ENCODE measurements around the gene SCUBE1.

The SCUBE1 gene

DNA sequence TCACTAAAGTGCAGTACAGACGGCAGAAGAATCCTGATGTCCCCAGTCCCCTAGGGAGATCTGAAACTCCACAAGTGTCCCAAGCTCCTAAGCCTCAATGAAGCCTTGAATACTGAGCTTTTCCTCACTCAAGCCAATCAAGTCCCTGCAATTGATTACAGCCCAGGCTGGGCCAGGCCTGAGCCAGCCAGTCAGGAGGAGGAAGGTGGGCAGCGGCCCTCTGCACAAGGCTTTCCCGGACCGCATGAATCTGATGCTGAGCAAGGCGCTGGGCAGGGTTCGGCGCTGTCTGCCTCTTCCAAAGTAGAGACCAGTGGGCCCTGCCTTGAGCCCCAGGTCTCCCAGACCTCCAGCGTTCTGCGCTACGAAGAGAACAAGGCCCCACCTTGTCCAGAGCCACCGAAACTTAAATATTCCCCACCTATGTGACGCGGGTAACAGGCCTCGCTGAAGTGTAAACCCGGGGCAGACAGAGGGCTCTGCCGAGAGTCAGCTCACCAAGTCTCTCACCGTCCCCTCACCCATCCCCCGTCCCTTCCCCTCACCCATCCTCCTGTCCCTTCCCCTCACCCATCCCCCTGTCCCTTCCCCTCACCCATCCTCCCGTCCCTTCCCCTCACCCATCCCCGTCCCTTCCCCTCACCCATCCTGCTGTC is 63.2 kb downstream of the SCUBE1 start:
- peak overlapping the region; percentile 10 for H3K27ac Mint-ChIP-seq
- peaks cover 11% of the 10 kb centered on the region for H3K4me1 Mint-ChIP-seq (ENCODE audit: low read depth)
- no peaks in the 10 kb centered on the region for H3K27me3 Mint-ChIP-seq (ENCODE audit: low read depth)
- H3K36me3 Mint-ChIP-seq (ENCODE audit: low read depth), result no peaks in the 10 kb centered on the region
- DNase-seq (ENCODE audit: low spot score), result no peak
- H3K9me3 Mint-ChIP-seq, result no peaks in the 10 kb centered on the region
- no peak overlapping the region for H3K4me3 Mint-ChIP-seq

DNA sequence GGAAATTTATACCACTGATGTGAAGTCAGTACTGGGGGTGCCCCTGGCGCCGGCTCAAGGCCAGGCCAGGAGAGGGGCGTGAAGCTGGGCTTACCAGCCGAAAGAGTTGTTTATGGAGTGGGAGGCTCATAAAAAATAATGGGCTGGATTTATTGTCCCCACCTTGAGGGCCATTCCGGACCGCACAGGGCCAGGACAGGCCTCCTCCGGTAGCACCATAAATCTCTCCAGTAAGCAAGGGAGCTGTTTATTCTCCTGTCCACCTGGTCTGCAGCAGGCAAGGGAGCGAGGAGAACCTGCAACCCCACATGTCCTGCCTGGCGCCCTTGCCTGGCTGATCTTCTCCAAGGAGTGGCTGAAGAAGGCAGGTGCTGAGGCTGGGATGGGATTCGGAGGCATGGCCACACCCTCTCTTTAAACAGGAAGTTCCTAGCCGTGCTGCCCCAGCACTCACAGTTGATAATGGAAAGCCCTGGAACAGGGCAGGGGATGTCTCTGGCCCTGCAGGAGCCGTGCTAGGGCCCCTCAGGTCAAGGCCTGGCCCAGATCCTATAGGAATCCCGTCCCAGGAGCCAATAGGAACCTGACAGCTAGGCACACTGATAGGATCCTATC is 65.1 kb downstream of the SCUBE1 start:
- DNase-seq (ENCODE audit: low spot score), result no peak
- no peaks in the 10 kb centered on the region for H3K36me3 Mint-ChIP-seq (ENCODE audit: low read depth)
- H3K27me3 Mint-ChIP-seq (ENCODE audit: low read depth), result no peaks in the 10 kb centered on the region
- H3K27ac Mint-ChIP-seq, result no peak overlapping the region
- no peaks in the 10 kb centered on the region for H3K9me3 Mint-ChIP-seq
- no peak overlapping the region for H3K4me3 Mint-ChIP-seq
- peaks cover 15% of the 10 kb centered on the region for H3K4me1 Mint-ChIP-seq (ENCODE audit: low read depth)

DNA sequence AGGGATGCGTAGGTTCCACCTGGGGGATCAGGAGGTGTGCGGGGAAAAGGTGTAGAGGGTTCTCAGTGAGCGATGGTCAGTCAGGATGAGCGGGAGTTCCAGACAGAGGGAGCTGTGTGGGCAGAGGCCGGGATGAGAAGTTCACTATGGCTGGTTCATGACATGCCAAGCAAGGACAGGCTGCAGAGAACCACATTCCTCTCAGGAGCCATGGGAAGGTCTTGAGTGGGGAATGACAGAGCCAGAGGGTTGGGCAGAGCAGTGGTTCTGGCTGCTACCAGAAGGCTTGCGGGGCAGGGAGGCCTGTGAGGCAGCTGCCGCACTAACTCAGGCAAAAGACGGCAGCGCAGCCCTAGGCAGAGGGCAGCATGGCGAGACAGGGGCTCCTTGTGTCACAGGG is 66.1 kb downstream of the SCUBE1 start:
- no peak overlapping the region for H3K4me3 Mint-ChIP-seq

DNA sequence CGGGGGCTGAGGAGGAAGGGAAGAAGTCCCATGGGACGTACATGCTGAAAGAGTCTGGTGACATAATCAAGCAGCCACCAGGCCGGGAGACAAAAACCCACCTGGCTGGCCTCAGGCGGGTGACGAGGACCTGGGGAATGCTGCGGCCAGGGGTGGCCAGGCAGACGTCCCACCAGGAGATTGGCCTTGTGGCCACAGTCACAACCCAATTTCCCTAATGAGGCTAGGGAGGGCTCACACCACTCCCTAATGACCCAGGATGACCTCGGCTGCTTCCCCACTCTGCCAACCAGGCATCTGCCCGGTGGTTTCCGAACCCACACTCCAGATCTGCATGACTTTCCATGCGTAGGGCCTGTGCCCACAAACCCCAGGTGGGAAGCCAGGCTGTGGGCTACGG is 66.9 kb downstream of the SCUBE1 start:
- Mint-ChIP-seq H3K9me3 (no peaks in the 10 kb centered on the region), H3K27me3 (ENCODE audit: low read depth) (no peaks in the 10 kb centered on the region), H3K36me3 (ENCODE audit: low read depth) (no peaks in the 10 kb centered on the region), H3K4me3 (no peak overlapping the region), H3K27ac (no peak overlapping the region), H3K4me1 (ENCODE audit: low read depth) (peaks cover 17% of the 10 kb centered on the region)
- no peak for DNase-seq (ENCODE audit: low spot score)

More for the DNA sequence above, 66.1 kb downstream of the SCUBE1 start:
- no peak for DNase-seq (ENCODE audit: low spot score)
- Mint-ChIP-seq H3K36me3 (ENCODE audit: low read depth) (no peaks in the 10 kb centered on the region), H3K9me3 (no peaks in the 10 kb centered on the region), H3K27me3 (ENCODE audit: low read depth) (no peaks in the 10 kb centered on the region), H3K4me1 (ENCODE audit: low read depth) (peaks cover 17% of the 10 kb centered on the region), H3K27ac (no peak overlapping the region)

DNA sequence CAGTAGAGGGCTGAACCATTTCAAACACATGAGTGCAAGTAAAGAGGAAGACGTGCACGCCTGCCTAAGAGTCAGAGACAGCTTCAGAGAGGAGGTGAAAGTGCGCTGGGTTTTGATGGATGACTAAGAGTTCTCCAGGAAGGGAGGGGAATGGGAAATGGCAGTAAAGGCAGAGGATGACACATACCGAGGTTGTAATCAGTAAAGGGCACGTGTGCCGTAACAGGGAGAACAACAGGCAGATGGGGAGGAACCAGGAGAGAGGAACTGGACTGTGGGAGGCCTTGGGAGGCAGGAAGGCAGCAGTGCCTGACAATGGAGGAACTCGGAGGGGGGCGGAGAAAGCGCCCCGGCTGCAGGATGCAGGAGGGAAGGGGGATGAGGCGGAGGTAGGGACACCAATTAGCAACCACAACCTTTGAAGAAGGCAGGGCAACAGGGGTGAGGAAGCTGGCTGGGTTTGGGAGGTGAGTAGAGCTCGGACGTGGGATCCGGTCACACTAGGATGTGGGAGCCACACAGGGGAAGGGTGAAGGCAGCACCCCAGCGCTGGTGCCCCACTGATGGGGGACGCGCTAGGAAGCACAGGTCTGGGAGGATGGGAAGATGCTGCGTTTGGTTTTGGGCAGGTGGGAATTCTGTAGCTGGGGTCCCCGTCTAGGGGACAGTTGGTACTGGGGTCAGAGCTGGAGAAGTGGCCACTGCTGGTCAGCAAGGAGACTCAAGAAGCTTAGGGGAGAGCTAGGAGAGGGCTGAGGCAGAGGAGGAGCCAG is 67.4 kb downstream of the SCUBE1 start:
- Mint-ChIP-seq H3K4me3 (no peak overlapping the region), H3K27me3 (ENCODE audit: low read depth) (no peaks in the 10 kb centered on the region), H3K9me3 (no peaks in the 10 kb centered on the region), H3K4me1 (ENCODE audit: low read depth) (peaks cover 20% of the 10 kb centered on the region), H3K36me3 (ENCODE audit: low read depth) (no peaks in the 10 kb centered on the region), H3K27ac (no peak overlapping the region)
- no peak for DNase-seq (ENCODE audit: low spot score)

DNA sequence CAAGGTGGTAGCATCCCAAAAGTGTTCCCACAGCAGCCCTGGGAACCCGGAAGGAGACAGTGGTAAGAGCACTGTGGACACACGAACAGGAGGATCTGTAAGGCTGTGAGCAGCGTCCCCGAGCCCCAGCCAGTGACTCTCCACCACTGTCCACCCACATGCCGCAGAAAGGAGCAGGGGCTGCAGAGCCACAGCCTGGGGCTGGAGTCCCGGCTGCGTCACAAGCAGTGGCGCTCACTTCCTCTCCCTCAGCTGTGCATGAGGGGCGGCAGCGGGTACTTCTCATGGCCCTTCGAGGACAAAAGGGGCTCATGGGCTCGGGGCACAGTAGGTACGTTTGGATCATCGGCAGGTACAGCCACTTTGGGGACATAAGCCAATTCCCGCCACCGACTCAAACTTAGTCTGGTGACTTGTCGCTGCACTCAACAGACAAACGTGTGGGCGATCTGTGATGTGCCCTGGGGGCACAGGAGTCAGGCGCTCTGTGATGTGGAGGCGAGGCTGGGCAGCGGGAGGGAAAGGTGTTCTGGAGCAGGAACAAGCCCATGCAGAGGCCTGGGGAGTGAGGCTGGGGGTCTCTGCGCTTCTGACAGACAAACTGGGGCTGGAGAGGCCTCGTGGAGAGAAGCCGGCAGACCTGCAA is 68.5 kb downstream of the SCUBE1 start:
- Mint-ChIP-seq H3K4me3 (no peak overlapping the region), H3K4me1 (ENCODE audit: low read depth) (peaks cover 20% of the 10 kb centered on the region), H3K27me3 (ENCODE audit: low read depth) (no peaks in the 10 kb centered on the region), H3K27ac (no peak overlapping the region), H3K9me3 (no peaks in the 10 kb centered on the region), H3K36me3 (ENCODE audit: low read depth) (no peaks in the 10 kb centered on the region)
- DNase-seq (ENCODE audit: low spot score), result no peak

DNA sequence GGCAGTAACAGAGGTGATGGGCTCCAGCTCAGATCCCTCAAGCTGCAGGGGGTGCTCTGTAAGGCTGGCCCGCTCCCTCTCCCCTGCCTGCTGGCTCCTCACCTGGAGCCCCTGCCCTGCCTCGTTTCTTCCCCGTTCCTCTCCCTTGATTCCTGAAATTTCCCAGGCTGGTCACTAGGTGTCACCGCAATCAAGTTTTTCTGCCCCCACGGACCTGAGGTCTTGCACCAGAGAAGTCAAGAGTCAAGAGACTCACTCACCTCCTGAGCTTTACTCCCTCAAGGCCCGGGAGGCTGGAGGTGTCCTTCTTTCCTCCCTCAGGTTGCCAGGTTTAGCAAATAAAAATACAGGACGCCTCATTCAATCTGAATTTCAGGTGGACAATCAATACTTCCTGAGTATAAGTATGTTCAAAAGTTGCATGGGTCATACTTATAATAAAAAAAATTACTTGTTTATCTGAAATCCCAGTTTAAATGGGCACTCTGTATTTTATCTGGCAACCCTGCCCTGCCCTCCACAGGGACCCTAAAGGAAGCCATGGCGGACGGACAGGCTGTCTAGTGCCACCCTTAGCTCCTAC is 69.2 kb downstream of the SCUBE1 start:
- peak; percentile 10 for DNase-seq (ENCODE audit: low spot score)
- Mint-ChIP-seq H3K4me3 (no peak overlapping the region), H3K9me3 (no peaks in the 10 kb centered on the region), H3K36me3 (ENCODE audit: low read depth) (no peaks in the 10 kb centered on the region), H3K27ac (no peak overlapping the region), H3K4me1 (ENCODE audit: low read depth) (peaks cover 20% of the 10 kb centered on the region), H3K27me3 (ENCODE audit: low read depth) (no peaks in the 10 kb centered on the region)

DNA sequence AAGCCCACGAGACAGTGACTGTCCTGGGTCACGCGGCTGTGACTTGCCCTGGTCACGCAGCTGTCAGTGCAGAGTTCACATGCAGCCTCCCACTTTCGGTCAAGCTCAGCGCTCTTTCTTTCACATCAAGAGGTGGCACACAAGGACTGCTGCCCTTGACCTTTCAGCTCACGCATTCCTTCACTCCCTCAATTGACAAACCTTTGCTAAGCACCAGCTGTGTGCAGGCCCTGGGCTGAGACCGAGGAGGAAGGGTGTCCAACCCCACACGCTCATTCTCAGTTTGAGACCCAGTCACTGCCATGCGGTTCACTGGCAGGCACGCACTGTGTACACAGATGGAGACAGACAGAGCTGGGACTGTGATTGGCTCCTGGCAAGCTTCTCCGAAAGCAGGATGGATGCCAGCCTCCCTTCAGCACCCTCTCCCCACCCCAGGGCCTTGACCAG is 70.3 kb downstream of the SCUBE1 start:
- Mint-ChIP-seq H3K4me1 (ENCODE audit: low read depth) (peaks cover 14% of the 10 kb centered on the region), H3K9me3 (no peaks in the 10 kb centered on the region), H3K27me3 (ENCODE audit: low read depth) (no peaks in the 10 kb centered on the region), H3K36me3 (ENCODE audit: low read depth) (no peaks in the 10 kb centered on the region), H3K27ac (no peak overlapping the region), H3K4me3 (no peak overlapping the region)
- DNase-seq (ENCODE audit: low spot score), result no peak

DNA sequence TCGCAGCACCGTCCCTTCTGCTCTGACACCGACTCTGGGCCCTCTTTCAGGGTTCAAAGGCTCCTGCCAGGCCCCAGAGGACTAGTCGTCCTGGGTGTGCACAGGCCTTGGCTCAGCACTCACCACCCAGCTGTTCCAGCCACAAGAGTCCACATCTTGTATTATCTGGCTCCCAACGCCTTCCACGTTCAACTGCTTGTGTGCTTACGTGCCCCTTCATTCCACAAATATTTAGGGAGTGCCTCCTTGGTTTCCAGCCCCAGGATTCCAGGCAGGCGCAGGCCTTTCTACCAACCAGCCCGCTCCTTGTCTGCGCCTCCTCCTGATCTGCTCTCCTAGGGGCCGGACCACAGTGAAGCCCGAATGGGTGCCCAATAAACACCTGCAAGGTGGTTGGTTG is 70.9 kb downstream of the SCUBE1 start:
- no peak for DNase-seq (ENCODE audit: low spot score)
- H3K27ac Mint-ChIP-seq, result no peak overlapping the region
- no peak overlapping the region for H3K4me3 Mint-ChIP-seq
- peaks cover 11% of the 10 kb centered on the region for H3K4me1 Mint-ChIP-seq (ENCODE audit: low read depth)
- no peaks in the 10 kb centered on the region for H3K27me3 Mint-ChIP-seq (ENCODE audit: low read depth)
- H3K9me3 Mint-ChIP-seq, result no peaks in the 10 kb centered on the region
- no peaks in the 10 kb centered on the region for H3K36me3 Mint-ChIP-seq (ENCODE audit: low read depth)

DNA sequence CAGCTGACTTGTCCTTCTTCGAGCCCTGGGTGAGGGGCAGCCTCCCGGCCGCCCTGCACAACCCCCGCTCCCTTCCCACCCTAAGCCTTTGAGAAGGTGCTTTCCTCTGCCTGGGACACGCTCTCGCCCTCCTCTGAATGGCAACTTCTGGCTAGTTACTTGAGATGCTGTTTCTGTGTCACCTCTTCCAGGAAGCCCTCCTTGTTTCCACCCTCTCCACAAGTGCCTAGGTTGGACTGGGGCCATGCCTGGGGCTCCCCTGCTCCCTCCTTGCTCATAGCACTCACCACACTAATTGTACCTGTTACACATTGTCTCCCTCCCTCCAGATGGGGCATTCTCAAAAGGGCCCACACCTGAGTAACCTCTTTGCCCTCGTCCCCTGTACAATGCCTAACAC is 72.2 kb downstream of the SCUBE1 start:
- H3K4me1 Mint-ChIP-seq (ENCODE audit: low read depth), result peaks cover 11% of the 10 kb centered on the region
- no peaks in the 10 kb centered on the region for H3K27me3 Mint-ChIP-seq (ENCODE audit: low read depth)
- no peak overlapping the region for H3K27ac Mint-ChIP-seq
- no peak for DNase-seq (ENCODE audit: low spot score)
- H3K36me3 Mint-ChIP-seq (ENCODE audit: low read depth), result no peaks in the 10 kb centered on the region
- H3K9me3 Mint-ChIP-seq, result no peaks in the 10 kb centered on the region
- H3K4me3 Mint-ChIP-seq, result no peak overlapping the region

DNA sequence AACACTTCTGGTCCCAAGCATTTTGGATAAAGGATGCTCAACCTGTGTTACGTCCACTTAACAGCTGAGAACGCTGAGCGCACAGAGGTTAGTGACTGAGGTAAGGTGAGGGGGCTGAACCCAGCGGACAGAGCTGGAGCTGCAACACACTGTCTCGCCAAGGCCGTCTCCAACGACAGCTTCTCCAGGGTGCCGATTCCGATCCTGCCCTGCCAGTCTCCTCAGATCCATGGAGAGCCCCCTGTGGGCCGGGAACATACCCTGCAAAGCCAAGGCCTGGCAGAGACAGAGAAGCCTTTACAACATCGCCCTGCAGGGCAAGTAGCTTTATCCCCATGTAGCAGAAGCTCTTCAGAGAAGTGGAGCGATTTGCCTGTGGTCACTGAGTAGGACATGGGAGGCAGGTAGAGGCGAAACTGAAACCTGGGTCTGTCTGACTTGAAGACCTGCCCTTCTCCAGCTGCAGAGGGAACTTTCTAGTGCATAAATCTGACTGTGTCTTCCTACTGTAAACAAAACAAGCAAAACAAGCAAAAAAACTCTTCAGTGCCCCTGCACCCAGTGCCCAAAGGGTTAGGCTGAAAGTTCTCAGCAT is 72.8 kb downstream of the SCUBE1 start:
- Mint-ChIP-seq H3K4me1 (ENCODE audit: low read depth) (peaks cover 9% of the 10 kb centered on the region), H3K27me3 (ENCODE audit: low read depth) (no peaks in the 10 kb centered on the region), H3K4me3 (no peak overlapping the region), H3K27ac (no peak overlapping the region), H3K9me3 (no peaks in the 10 kb centered on the region), H3K36me3 (ENCODE audit: low read depth) (no peaks in the 10 kb centered on the region)
- no peak for DNase-seq (ENCODE audit: low spot score)

DNA sequence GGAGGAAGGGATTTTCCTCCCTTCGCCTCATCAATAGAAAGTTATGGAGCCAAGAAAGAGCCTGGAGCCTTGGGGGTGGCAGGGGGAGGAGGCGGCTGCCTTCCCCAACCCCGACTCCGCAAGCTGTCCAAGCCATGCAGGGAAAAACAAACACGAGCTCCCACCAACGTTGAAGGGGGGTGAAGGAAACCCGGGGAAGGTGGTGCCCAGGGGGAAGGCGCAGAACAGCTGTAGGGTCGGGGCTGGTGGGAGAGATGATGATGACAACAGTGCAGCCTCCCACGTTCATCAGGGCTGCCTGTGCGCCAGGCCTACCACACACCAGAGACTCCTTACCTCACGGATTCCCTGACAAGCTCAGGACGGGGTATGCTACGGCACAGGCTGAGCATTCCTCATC is 73.5 kb downstream of the SCUBE1 start:
- Mint-ChIP-seq H3K36me3 (ENCODE audit: low read depth) (no peaks in the 10 kb centered on the region), H3K27ac (no peak overlapping the region), H3K4me1 (ENCODE audit: low read depth) (peaks cover 14% of the 10 kb centered on the region), H3K27me3 (ENCODE audit: low read depth) (no peaks in the 10 kb centered on the region), H3K4me3 (no peak overlapping the region), H3K9me3 (no peaks in the 10 kb centered on the region)
- DNase-seq (ENCODE audit: low spot score), result no peak

DNA sequence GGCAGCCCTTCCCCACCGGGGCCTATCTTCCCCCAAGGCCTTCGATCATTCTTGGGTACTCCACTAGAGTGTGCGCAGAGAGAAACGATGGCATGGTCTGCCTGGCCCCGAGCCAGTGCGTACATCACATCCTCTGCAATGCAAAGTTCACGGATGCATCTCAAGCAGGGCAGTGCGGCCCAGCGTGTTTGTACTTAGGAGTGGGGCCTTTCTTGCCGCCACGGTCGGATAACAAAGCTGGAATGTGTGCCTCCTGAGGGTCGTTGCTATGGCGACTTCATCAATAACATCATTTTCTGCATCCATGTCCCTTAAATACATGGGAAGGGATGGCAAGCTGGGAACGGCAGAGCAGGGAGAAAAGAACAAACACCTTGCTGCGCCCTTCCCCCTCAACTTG is 73.9 kb downstream of the SCUBE1 start:
- no peak for DNase-seq (ENCODE audit: low spot score)
- no peaks in the 10 kb centered on the region for H3K27me3 Mint-ChIP-seq (ENCODE audit: low read depth)
- no peaks in the 10 kb centered on the region for H3K9me3 Mint-ChIP-seq
- H3K4me1 Mint-ChIP-seq (ENCODE audit: low read depth), result peaks cover 16% of the 10 kb centered on the region
- no peak overlapping the region for H3K27ac Mint-ChIP-seq
- no peaks in the 10 kb centered on the region for H3K36me3 Mint-ChIP-seq (ENCODE audit: low read depth)
- H3K4me3 Mint-ChIP-seq, result no peak overlapping the region

Data from T-helper 2 cell treated with Interferon-gamma antibody and Interleukin-4, amounts not matched to agents 5 μg/mL and 100 μg/mL, for 36 hours (primary cell).